NCI-H2196 (cell line): ENCODE data around the gene SMC1A.
"Not testable (repeated sequence)": the region's sequence is repeated elsewhere in the genome, so short reads cannot be mapped to it uniquely, and the experiment has no call there.

Experiments
- DNase-seq: peaks from one replicate; lab custom pipeline; 2025; ENCODE audit not compliant: unreplicated experiment; lab: John Stamatoyannopoulos, UW

The SMC1A gene

DNA sequence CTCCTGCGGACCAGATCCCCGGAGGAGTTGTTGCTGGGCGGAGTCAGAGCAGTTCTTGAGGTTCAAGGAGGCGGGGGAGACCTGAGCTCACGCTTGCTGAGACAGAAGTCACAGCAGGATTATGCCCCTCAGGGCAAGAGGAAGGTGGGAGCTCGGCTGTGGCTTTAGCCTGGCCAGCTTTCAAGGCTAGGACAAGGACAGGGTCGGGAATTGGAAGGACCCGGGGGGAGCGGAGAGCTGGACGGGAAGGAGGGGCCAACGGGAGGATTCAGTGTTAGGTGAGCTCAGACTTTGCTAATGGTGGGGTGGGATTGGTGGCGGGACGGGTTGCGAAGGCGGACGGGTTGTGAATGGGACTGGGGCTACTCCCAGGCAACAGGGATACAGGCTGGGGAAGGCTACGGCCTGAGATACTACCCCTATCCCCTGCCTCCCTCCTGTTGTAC lies 430 bp upstream of the SMC1A start, which contains the start of gene RIBC1:
Gene RIBC1 (plus strand): TSS at position 13 of the 446 bp plus-strand sequence. CDS start 3,404 bp downstream, outside the sequence.
- no peak for DNase-seq

DNA sequence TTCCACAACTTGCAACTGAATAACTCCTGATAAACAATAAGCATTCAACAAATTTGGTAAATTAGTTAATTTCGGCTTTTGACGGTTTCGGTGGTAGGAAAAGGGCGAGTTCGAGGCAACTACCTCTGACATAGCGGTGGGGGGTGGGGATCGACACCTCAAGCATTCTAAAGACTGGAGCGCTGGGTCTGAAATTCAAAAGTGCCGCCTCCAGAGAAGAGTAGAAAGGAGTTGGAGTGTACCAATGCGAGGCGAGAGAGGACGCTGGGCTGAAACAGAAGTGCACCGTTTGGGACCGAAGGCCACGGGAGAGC lies 725 bp downstream of the SMC1A start:
- no peak for DNase-seq

DNA sequence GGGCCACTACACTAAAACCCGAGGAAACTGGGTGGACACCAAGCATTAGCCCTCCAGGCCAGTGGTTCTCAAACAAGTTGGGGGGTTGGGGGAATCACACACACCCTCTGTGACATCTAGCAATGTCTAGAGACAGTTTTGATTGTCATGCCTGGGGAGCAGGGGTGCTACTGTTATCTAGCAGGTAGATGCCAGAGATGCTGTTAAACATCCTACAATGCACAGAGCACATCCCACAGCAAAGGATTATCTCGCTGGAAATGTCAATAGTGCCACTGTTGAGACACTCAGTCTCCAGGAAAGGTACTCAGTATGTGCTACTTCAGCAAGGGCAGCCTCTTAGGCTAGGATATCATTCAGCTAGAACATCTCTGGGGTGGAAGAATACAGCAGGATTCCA lies 1.3 kb downstream of the SMC1A start:
- no peak for DNase-seq

DNA sequence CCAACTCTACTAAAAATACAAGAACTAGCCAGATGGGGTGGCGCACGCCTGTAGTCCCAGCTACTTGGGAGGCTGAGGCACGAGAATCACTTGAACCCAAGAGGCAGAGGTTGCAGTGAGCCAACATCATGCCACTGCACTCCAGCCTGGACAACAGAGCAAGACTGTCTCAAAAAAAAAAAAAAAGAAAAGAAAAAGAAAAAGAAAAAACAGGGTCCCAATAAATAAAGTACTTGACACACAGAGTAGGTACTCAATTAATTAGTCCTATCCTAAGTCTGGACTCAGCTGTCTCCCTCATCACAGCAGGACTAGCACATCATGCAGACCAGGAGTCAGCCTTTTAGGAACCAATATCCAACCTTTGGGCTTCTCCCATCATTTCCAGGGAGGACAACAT lies 2.1 kb downstream of the SMC1A start:
- not testable (repeated sequence) for DNase-seq

DNA sequence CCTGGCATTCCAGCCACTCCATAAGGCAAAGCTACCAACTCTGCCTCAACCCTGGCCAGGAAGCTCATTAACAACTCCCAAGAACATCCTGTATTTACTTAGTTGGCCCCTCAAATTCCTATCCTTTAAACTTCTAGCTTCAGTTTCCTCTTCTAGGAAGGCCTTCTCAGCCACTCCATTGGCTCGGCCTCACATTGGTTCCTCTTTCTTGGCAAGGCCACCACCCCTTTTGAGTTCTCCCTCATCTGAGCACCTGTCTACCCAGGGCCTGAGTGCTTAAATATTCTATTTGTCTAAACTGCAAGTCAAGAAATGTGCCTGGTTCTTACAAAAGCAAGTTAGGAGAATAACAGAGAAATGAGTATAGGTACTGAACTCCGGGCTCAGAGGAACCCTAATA lies 10.0 kb downstream of the SMC1A start:
- DNase-seq = no peak

DNA sequence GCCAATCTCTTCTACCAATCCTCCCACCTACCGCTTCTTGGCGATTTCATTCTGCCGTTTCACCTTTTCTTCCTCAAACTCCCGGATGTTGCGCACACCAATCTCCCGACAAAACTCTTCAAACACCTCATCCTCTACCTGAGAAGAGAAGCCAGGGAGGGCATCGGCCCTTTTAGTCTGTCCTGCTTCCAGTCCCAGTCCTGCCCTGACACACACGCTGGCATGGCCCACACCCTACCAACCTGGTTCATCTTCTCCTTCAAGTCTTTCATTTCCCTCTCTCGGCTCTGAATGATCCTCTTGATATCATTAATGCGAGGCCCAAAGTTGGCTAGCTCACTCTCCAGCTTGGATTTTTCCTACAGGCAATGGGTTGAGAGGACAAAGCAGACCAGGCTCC lies 18.9 kb downstream of the SMC1A start:
- DNase-seq = no peak

DNA sequence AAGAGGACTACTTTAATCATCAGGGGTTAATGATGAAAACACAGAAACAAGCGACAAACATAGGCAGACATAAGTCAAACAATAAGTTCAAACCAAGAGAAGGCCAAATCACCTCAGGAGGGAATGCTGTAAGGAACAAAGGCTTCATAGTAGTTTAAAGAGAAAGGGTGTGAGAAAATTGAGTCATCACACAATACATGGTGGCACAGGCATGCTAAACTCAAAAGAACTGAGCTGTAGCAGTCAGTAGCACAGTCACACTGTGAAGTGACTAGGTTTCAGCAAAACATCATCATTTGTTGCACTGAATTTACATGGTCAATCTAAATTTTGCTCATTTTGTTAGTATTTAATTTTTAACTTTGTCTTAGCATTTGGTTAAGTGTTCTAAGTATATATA lies 24.2 kb downstream of the SMC1A start:
- DNase-seq = no peak

DNA sequence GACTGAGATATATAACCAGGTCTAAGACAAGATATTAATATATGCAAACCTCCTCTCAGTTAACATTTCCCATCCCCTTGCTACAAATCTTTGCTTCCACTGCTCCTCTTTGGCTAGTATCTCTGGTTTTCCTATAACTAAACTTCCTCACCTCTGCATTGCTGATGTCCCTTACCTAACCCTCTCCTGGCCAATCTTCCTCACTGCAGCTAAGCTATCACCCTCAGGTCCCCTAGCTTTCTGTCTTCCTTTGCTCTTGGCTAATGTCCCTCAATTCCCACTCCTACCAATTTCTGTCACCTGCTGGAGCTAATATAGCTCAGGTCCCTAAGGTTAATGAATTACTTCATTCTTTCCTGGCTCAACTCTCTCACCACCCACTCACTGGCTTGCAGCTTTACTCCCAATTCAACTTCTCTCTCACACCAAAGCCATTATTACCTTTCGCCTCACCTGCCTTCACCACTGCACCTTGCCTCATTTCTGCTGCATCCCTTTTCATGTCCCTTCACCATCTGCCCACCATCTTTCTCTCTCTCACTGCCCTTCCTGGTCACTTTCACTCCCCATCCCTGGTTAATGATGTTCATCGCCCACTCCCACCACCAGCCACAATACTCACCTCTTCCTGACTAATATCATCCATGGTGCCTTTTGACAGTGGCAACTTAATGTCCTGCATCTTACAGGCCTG lies 26.7 kb downstream of the SMC1A start:
- no peak for DNase-seq

DNA sequence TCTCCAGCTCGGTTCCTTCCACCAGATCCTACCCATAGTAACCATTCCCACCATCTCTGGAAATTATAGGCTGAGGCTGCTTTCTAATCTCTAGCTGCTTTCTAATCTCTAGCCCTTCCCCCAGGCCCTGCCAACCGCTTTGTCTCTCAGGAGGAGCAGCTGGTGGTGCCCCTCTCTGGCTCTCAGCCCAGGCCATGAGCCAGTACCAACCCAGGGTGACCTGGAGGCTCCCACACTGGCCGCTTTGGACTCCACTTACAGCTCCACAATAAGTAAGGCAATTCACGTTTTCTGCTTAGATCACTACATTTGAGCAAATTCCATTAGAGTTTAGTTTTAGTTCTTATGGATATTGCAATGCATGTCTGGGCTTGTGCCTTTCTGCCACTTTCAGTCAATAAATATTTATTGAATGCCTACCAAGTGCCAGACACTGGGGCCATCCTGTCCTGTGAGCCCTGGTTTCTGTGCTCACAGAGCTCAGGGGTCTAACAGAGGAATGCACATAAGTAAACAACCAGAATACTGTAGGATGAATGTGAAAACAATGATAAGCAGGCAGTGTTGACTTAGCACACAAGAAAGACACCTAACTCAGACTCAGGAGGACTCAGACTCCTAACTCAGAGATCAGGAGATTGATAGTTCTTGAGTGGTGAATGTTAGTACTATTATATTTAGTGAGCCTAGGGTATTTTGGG lies 38.9 kb downstream of the SMC1A start:
- DNase-seq = no peak

DNA sequence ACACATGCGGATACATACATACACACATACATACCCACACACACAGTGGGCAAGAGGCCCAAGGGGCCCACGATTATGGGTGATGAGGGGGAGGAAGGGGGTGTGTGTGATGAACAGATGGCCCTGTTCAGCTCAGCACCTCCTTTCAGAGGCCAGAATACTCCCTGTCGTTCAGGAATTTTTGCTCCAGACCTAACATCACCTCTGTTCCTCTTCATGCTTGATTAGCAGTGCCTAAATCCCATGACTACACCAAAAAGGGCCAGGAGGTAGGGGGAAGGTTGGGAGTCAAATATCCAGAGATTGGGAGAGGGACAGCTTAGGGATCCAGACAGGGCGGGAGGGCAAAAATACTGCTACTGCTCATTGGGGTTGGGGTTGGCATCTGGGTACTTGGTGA lies 42.7 kb downstream of the SMC1A start:
- DNase-seq = no peak

DNA sequence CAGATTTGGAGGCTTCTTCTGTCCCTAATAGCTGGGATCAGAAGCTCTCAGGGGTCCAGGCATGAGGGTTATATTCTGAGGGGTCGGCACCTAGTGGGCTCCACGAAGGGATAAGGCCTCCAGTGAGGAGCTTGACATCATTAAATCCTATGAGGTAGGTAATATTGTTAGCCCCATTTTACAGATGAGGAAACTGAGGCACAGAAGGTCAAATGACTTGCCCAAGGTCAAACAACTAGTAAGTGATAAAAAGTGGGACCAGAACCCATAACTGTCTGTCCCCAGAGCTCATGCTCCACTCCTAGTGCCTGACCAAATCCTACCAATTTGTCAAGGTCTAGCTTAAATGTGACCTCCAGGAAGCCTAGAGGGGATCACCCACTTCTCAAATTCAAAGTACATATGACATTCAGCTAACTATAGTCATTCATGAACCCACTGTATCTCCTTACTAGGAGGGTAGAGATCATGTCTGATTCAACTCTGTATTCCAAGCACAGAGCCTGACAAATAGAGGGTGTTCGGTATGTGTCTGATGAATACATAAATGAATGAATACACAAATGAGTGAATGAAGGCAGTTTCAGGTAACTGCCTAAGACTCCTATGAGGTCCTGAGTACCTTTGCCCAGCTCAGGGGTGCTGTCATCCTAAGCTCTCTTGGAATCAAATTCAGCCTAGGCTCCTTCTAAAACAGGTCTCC lies 43.3 kb downstream of the SMC1A start:
- no peak for DNase-seq

DNA sequence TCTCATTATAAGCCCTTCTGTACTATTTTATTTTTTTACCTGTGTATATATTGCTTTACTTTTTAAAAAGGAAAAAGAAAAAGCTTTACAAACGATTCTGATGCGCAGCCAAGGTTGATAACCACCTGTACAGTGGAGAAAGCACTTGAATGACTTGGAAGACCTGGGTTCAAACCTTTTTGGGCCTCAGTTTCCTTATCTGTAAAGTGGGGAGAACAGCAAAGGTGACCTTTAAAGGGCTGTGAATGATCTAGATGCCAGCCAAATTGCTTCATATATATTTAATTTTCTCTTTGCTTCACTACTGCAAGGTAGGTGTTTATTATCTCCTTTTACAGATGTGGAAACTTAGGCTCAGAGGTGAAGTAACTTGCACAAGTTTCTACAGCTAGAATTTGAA lies 45.0 kb downstream of the SMC1A start:
- no peak for DNase-seq

DNA sequence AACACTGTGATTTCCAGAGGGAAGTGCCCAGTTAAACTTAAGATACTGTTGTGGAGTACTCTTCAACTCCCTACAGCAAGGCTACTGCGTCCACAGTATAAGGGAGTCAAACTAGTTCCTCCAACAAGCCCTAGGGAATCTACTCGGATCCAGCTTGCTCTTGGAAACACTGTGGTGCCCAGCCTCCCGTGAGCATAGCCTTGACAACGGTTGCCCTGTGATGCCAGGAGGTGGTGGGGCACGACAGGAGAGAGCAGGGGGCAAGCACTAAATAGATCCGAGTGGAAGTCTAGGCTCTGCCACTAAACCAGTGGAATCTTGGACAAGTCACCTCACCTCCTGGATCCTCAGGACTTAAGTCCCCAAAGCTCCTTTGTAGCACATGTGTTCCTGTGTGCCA lies 45.6 kb downstream of the SMC1A start:
- DNase-seq = no peak

DNA sequence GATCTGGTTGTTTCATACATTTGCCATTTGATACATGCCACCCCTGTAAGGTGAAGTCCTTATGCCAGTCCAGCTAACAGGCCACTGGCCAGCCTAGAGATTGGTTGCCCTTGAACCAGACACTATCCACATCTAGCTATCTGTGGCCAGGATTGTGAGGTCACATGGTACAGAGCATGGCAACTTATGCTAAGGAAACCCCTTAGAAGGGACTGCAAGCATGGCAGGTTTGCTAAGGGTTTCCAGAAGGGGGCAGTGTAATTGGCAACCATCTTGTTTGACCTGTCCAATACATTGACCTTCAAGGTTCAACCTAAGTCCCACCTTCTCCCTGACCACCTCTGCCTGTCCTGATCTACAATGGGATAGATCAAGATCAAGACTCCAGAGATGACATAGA lies 47.5 kb downstream of the SMC1A start:
- DNase-seq = no peak

DNA sequence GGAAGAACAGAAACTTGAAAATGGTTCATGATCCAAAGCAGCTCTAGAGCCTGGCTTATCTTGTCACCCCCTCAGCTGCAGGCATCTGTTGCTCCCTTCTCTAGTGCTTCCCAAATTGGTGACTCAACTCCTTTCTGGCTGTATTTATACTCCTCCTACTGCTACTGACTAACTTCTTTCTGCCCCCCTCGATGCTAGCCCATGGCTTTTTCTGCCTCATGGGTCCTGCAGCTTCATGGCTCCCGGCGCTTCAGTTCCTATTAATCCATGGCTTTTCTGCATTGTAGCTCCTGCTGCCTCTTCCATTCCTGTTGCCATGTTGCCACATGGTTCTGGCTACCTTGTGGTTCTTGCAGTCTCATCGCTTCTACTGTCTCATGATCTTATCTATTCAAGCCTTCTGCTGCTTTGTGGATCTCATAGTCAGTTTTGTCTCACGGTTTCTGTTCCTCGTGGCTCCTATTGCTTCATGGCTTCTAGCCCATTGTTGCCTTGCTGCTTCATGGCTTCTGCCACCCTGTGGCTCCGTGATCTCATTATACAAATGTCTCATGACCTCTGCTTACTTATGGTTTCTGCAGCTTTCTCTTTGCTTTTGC lies 48.1 kb downstream of the SMC1A start:
- DNase-seq = no peak

DNA sequence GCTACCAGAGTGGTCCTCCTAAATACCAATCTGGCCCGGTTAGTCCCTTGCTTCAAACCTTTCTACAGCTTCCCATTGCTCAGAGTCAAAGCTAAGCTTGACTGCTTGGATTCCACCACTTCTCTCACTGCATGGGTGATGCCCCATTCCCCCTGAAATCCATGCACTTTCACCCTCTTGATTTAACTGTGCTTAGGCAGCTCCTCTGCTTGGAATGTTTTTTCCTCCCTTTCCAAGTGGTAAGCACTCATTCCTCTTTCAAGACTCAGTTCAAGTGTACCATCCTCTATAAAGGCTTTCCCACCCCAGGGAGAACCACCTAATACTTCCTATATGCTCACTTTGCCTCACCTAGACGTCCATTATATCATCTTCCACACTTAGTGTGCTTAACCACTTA lies 49.1 kb downstream of the SMC1A start:
- DNase-seq = no peak

DNA sequence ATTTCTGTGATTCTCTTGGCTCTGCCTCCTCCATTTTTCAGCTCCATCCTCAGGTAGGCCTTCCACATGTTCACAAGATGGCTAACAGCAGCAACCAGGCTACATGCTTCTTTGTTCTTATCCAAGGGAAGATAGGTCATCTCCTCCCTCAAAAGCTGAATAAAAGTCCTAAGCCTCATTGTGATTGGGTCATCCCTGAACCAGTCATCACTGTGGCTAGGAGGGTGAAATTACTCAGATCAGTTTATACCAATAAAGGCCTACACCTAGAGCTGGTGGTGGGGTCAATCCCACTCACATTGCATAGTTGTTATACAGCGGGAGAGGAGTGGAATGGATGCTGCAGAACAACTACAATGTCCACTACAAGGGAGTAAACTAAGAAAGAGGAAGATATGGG lies 56.0 kb downstream of the SMC1A start:
- DNase-seq = not testable (repeated sequence)

DNA sequence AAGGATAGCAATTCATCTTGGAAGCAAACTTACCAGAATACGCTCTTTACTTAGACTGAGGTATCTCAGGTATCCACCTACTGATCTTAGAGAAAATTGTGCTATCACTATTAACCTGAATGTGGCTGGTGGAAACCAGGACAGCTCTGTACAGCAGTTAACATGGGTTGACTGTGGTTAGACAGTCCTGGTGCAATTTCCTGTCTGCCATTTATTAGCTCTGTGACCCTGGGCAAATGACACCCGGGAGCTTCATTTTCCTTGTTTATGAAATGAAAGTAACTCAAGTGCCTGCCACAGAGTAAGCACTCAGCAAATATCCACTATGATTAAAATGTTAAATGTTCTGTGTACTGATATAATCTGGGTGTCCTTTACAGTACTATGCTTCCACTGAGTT lies 60.0 kb downstream of the SMC1A start:
- no peak for DNase-seq

DNA sequence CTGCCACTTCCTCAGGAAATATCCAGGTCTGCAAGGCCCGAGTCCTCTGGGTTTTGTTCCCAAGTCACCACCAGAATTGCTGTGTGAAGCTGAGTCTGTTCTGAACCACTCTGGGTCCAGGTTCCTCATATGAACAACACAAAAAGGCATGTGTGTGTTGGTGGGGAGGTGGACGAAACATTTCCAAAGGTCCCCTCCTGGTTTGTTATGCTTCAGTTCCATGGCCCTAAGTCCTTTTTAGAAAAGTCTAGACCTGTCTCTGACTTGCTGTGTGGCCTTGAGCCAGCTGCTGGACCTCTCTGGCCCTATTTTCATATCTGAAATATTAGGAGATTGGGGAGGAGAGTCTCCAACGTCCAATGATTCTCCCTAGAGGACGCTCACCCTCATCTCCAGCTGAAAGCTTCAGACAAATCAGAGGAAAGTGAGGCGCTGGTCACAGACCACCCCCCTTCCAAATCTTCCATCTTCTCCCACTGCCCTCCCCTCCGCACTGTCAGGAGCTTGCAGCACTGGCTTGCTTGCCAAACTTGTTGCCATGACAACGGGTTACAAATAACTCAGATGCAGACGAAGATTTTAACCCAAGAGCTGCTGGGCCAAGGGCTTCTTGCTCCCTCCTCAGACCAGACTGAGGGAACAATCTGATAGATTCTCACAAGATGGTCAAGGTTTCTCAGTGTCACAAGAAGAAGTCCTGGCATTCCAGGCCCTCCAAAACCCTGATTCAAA lies 64.5 kb downstream of the SMC1A start:
- DNase-seq = no peak

DNA sequence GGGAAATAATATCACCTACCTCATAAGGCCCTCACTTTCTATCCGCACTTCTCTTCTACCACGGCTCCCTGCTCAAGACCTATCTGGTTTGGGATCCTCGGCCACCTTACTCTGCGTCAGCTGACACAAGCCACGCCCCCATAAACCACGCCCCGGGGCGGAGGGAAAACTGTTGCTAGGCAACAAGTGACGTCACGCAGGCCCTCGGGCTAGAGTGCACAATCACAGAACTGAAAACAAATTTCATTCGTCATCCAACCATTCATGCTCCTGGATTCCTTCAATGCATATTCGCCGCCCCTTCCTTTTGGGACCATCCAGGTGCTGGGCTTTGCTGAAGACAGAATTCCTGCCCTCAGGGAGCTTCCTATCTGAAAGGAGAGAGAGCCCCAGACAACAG lies 66.3 kb downstream of the SMC1A start:
- no peak for DNase-seq

DNA sequence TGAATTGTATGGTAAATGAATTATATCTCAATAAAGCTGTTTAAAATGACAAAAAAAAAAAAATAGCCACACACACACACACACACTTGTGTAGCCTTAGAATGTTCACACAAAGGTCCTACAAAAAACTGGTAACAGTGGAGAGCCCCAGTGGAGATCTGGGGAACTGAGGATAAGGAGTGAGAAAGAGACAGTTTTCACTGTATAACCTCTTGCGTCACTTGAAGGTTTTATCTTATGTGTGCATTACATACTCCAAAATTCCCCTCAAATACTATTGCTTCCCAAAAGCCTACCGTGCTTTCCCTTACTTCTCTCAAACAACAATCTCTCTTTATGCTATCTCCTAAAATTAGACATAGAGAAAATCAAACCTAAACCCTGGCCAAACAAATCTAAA lies 67.8 kb downstream of the SMC1A start:
- DNase-seq = no peak
